Muscle of leg (tissue), 11 donors: ENCODE data around the gene CCND3. TPM values are rescaled to one million over a fixed set of nuclear protein-coding genes. Genes with fewer than 3 reads are reported as not detected.
"Not testable (repeated sequence)": the region's sequence is repeated elsewhere in the genome, so short reads cannot be mapped to it uniquely, and the experiment has no call there.

Source experiments
- DNase-seq: peaks from one replicate; pipeline ENCODE4 v3.0.0; 2013
- H3K27ac ChIP-seq: one replicate; pipeline ENCODE4 v1.5.1; 2013; ENCODE audit warnings: mild to moderate bottlenecking, low read length, control low read depth
- H3K27me3 ChIP-seq: one replicate; pipeline ENCODE4 v1.6.1; 2013; ENCODE audit warnings: low read length; ENCODE audit not compliant: control insufficient read depth, insufficient read depth
- H3K36me3 ChIP-seq: one replicate; pipeline ENCODE4 v1.6.1; 2013; ENCODE audit warnings: low read length; ENCODE audit not compliant: control insufficient read depth, insufficient read depth
- H3K4me1 ChIP-seq: one replicate; pipeline ENCODE4 v1.6.1; 2013; ENCODE audit warnings: low read length; ENCODE audit not compliant: control insufficient read depth, insufficient read depth
- H3K4me3 ChIP-seq: one replicate; pipeline ENCODE4 v1.5.1; 2013; ENCODE audit warnings: low read length, control low read depth
- H3K9me3 ChIP-seq: replicated peaks from 2 replicates; pipeline ENCODE4 v1.6.1; 2013; ENCODE audit warnings: low read depth, low read length; ENCODE audit not compliant: control insufficient read depth
- WGBS: methylation state at CpG from one replicate; pipeline ENCODE4 v1.1.5; 2013; ENCODE audit warnings: missing lambda C conversion rate; ENCODE audit not compliant: insufficient coverage; 5-methylcytosine and 5-hydroxymethylcytosine counted together
- polyA plus RNA-seq, 8 donors: library from polyadenylated mRNA; unstranded; fragments of 120-200 nt; gene quantifications; one replicate each; pipeline versions ENCODE4 v1.2.1 to v1.2.3, GENCODE V29; 2013; ENCODE audit warnings: inconsistent platforms in 1 of 8, low replicate concordance in 1 of 8; ENCODE audit not compliant: insufficient read length in 8 of 8, insufficient read depth in 1 of 8
- total RNA-seq: library from RNA; stranded (reverse); fragments of 120-200 nt; gene quantifications from one replicate; pipeline ENCODE4 v1.2.4, GENCODE V29; 2013

The CCND3 gene
- total and polyA plus RNA-seq, 9 donors = 30.2 to 99.9 (median 82.3) TPM

GRCh38 chr6:41955412-41955811, 13.8 kb upstream of the CCND3 start:
- Histone ChIP-seq H3K4me3 (no peak overlapping the region), H3K27ac (no peak overlapping the region), H3K27me3 (no peaks in the 10 kb centered on the region), H3K9me3 (no peaks in the 10 kb centered on the region), H3K4me1 (no peaks in the 10 kb centered on the region), H3K36me3 (no peaks in the 10 kb centered on the region)
- WGBS = no CpG with 5 or more reads among the region's 2 CpGs
- no peak for DNase-seq

GRCh38 chr6:41954668-41955067, 13.1 kb upstream of the CCND3 start:
- Histone ChIP-seq H3K27ac (no peak overlapping the region), H3K36me3 (no peaks in the 10 kb centered on the region), H3K4me1 (no peaks in the 10 kb centered on the region), H3K9me3 (no peaks in the 10 kb centered on the region), H3K27me3 (no peaks in the 10 kb centered on the region), H3K4me3 (no peak overlapping the region)
- WGBS = no CpG with 5 or more reads among the region's 2 CpGs
- no peak for DNase-seq

- WGBS = 78% methylated on average over 10 of the region's 10 CpGs
- Histone ChIP-seq H3K36me3 (no peaks in the 10 kb centered on the region), H3K27ac (no peak overlapping the region)
Measured at GRCh38 chr6:41947581-41948220, 6.1 kb upstream of the CCND3 start.

GRCh38 chr6:41943456-41943855, 1.8 kb upstream of the CCND3 start:
- DNase-seq = no peak
- H3K27ac ChIP-seq = no peak overlapping the region
- peaks cover 7% of the 10 kb centered on the region for H3K36me3 ChIP-seq
- peaks cover 27% of the 10 kb centered on the region for H3K4me1 ChIP-seq
- no peak overlapping the region for H3K4me3 ChIP-seq
- H3K27me3 ChIP-seq = no peaks in the 10 kb centered on the region
- H3K9me3 ChIP-seq = no peaks in the 10 kb centered on the region

More at GRCh38 chr6:41947581-41948220, 6.1 kb upstream of the CCND3 start:
- H3K4me3 ChIP-seq = no peak overlapping the region
- H3K9me3 ChIP-seq = no peaks in the 10 kb centered on the region
- no peaks in the 10 kb centered on the region for H3K27me3 ChIP-seq
- H3K4me1 ChIP-seq = no peaks in the 10 kb centered on the region
- no peak for DNase-seq

GRCh38 chr6:41942882-41943281, 1.3 kb upstream of the CCND3 start:
- not testable (repeated sequence) for H3K27me3 ChIP-seq, H3K36me3 ChIP-seq, H3K9me3 ChIP-seq, H3K27ac ChIP-seq, H3K4me3 ChIP-seq, DNase-seq
- peaks cover 32% of the 10 kb centered on the region for H3K4me1 ChIP-seq
- WGBS = 100% methylated on average over 2 of the region's 14 CpGs

- no peaks in the 10 kb centered on the region for H3K27me3 ChIP-seq
- H3K36me3 ChIP-seq = peaks cover 13% of the 10 kb centered on the region
- 26% methylated on average over 10 of the region's 20 CpGs for WGBS
- H3K9me3 ChIP-seq = no peaks in the 10 kb centered on the region
- peaks cover 39% of the 10 kb centered on the region for H3K4me1 ChIP-seq
- H3K4me3 ChIP-seq = peak overlapping the region; percentile 61
- DNase-seq = no peak
- H3K27ac ChIP-seq = peak overlapping the region; percentile 76
Measured at GRCh38 chr6:41942067-41942851, 651 bp upstream of the CCND3 start.

GRCh38 chr6:41940759-41941279, 789 bp downstream of the CCND3 start:
- no peaks in the 10 kb centered on the region for H3K27me3 ChIP-seq
- H3K4me1 ChIP-seq = peaks cover 52% of the 10 kb centered on the region
- H3K9me3 ChIP-seq = no peaks in the 10 kb centered on the region
- under 1% methylated on average over 28 of the region's 38 CpGs for WGBS
- H3K27ac ChIP-seq = peak overlapping the region; percentile 81
- peak; percentile 63 for DNase-seq
- H3K36me3 ChIP-seq = peaks cover 26% of the 10 kb centered on the region
- H3K4me3 ChIP-seq = peak overlapping the region; percentile 95

GRCh38 chr6:41939848-41940758, 1.5 kb downstream of the CCND3 start:
- 4% methylated on average over 15 of the region's 27 CpGs for WGBS
- peak overlapping the region; percentile 95 for H3K4me3 ChIP-seq
- DNase-seq = peak; percentile 28
- H3K9me3 ChIP-seq = no peaks in the 10 kb centered on the region
- H3K27me3 ChIP-seq = no peaks in the 10 kb centered on the region
- peaks cover 34% of the 10 kb centered on the region for H3K36me3 ChIP-seq
- H3K4me1 ChIP-seq = peaks cover 59% of the 10 kb centered on the region
- H3K27ac ChIP-seq = peak overlapping the region; percentile 81

GRCh38 chr6:41939176-41939847, 2.3 kb downstream of the CCND3 start:
- Histone ChIP-seq H3K36me3 (peaks cover 42% of the 10 kb centered on the region), H3K4me3 (peak overlapping the region; percentile 95), H3K27ac (peak overlapping the region; percentile 81), H3K27me3 (no peaks in the 10 kb centered on the region), H3K9me3 (no peaks in the 10 kb centered on the region), H3K4me1 (peaks cover 62% of the 10 kb centered on the region)
- peak; percentile 76 for DNase-seq
- WGBS = 9% methylated on average over 5 of the region's 11 CpGs
